Amniotic stem cell (primary cell): ENCODE results near the gene RIMS3.
"Not testable (repeated sequence)": the region's sequence is repeated elsewhere in the genome, so short reads cannot be mapped to it uniquely, and the experiment has no call there.

Source experiments
- DNase-seq: peaks from one replicate; lab custom pipeline; 2025; lab: John Stamatoyannopoulos, UW

RIMS3 gene

GRCh38 chr1:40630488-40631223, 34.8 kb downstream of the RIMS3 start:
- DNase-seq: no peak

DNA sequence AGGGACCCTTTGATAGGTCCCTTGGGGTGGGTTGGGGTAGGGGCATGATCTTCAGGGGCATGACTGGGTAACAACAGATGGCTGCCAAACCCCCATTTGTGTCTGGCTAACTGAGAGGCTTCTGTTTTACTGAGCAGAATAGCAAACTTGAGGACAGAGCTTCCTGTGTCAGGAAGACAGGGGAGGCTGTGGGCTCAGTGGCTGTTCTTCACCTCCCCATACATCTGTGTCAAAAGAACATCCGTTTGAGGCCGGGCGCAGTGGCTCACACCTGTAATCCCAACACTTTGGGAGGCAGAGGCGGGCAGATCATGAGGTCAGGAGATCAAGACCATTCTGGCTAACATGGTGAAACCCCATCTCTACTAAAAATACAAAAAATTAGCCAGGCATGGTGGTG, 35.9 kb downstream of the RIMS3 start:
- DNase-seq: not testable (repeated sequence)

DNA sequence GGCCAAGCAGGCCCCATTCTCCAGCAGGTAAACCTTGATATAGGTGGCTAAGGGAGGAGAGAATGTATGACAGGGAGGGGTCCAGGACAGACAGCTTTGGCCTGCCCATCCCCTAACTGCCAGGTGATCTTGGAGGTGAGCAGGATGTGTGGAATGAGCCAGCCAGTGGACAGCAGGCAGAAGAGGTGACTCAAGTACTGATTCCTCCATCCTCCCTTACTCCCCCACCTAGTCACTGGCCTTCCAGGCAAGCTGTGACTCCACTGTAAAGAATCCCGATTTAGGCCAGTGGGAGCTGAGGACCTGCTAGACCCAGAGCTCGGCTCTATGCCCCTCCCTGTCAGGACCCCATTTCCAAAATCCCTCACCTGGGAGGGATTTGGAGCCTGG, 36.6 kb downstream of the RIMS3 start:
- DNase-seq: no peak

DNA sequence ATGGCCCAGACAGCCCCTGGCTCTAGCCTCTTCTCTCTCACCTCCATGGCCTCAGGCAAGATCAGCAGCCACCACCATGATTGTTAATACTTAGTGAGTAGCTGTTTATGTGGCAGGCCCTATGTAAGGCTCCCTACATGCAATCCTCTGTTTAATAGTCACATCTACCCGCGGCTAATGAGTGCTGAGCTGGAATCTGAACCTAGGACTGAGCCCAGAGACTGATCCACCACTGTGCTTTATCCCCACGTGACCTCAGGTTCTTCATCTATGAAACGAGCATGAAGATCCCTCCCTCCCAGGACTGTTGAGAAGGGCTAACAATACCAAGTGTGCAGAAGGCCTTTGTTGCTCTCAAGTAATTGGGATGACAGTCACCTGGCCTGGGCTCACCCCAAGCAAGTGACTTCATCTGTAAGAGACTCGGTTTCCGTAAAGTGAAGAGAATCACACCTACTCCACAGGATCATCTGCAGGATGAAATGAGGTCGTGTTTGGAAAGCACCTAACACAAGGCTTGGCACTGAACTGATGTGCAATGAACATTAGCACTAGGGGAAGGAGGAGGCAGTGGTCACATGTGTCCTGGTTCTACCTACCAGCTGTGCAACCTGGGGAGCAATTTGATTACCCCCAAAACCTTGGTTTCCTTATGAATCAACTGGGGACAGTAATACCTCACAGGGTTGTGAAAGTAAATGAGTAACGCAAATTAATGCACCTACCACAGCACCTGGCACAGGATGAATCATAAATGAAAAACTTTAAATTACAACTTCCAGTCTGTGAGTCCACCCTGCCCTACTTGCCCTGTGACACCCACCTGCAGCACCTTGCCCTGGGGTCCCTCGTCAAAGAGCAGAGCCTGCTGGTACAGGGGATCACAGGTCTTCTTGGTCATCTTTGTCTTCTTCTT, 37.2 kb downstream of the RIMS3 start:
- no peak for DNase-seq

- DNase-seq: no peak
Observed at GRCh38 chr1:40626383-40626770, 39.1 kb downstream of the RIMS3 start.

DNA sequence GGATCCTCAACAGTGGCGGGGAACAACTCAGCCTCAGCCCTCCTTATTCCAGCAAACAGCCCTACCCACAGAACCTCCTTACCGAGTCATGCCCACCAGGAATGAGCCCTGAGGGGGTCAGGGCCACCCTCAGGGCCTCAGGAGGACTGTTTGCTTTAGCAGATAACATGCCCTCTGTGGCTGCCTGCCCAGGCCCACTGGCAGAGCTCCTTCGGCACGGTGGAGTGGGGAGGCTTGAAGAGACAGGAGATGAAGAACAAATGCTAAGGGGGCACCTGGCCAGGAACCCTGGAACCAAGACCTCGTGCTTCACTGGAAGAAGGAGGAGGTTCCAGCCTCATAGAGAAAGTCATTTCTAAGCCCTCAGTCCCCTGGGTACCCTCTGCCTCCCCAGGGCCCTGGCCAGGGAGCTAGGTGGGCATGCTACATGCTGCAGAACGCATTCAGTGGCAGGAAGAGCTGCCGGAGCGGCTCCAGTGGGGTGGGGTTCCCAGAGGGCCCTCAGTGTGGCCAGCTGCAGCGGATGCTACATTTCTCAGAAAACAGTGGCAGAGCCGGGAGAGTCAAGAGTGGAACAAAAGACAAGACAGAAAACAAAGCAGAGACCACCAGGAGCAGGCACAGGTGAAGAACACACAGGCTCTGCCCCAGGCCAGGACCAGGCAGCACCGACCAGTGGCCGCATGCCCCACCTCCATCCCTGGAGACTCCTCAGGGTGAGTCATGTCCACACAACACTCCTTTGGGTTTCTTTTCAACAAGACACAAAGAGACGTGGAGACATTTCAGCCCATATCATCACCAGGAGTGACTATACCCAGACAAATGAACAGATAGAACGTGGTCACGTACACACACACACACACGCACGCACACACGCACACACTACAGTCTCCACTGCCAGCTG, 39.8 kb downstream of the RIMS3 start:
- DNase-seq: no peak

GRCh38 chr1:40625076-40625475, 40.4 kb downstream of the RIMS3 start:
- no peak for DNase-seq

GRCh38 chr1:40622936-40623629, 42.4 kb downstream of the RIMS3 start:
- no peak for DNase-seq

DNA sequence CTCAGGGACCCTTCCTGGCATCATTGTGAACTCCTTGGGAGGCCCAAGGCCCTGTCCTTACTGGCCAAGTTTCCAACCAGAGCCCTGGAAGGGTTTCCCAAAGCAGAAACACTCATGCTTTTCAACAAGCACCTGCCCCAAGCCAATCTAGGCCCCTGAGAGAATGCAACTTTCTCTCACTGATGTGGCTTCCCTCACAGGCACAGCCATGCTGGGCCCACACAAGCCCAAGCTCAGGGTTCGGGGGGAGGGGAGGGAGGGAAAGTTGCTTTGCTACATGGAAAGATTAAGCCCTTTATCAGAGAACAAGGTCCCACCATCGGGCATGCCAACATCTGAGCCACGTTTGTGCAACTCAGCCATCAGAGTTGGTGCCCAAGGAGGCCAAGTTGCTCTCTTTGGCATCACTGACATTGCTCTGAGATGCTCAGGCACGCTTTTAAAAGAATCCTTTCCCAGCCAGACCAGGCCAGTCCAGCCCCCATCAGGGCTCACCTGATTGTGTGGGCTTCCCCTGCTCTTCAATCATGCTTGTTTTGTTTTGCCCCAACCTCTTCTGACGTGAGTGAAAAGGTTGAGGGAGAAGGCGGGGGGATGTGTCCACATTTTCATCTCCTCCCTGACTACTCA, 43.5 kb downstream of the RIMS3 start:
- no peak for DNase-seq

DNA sequence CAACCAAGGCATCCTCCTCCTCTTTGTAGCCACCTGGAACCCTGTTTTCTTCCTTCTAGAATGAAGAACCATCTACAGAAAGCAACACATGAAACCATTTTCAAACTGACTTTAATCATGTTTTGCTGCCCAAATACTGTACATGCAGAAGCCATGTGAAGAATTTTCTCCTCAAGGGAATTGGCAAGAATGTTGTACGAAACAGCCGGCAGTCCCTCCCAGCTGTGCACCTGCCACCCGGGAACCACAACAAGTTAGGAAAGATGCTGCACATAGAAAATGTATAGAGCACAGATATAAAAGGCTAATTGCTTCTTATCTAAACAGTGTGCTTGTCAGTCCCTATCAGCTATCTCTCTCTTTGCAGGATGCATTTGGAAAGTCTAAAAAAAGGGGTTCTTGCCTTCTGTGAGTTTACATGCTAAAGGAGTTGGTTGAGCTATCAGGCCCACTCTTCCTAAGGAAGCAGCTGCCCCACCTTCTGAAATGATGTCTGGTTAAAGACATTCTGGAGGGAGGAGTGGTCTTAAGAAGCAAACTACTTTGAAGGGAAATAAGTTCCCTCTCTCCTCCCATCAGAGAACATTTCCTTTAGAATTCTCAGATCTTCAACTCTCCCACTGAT, 44.8 kb downstream of the RIMS3 start:
- DNase-seq: no peak

DNA sequence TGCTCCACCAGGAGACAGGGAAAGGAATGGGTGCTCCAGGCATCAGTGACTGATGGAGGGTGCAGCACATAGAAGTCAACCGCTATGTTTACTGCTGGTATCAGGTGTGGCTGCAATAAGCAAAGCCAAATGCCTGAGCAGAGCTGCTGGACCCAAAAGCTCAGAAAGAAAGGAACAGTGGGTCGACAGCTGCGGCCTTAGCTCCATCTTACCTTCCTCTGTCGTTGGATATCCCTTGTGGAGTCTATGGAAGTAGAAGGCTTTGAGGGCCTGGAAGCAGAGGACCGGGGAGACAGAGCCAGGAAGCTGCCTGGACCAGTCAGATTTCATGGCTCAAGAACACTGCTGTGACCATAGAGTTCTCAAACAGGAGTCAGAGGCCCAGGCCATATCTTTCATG, 45.3 kb downstream of the RIMS3 start:
- DNase-seq: no peak

DNA sequence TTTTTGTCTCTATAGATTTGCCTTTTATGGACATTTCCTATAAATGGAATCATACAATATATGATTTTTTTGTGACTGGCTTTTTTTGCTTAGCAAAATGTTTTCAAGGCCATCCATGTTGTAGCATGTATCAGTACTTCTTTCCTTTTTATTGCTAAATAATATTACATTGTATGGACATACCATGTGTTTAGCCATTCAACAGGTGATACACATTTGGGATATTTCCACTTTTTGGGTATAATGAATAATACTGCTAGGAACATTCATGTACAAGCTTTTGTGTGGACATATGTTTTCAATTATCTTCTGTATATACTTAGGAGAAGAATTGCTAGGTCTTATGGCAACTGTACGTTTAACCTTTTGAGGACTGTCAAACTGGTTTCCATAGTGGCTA, 47.4 kb downstream of the RIMS3 start:
- no peak for DNase-seq

DNA sequence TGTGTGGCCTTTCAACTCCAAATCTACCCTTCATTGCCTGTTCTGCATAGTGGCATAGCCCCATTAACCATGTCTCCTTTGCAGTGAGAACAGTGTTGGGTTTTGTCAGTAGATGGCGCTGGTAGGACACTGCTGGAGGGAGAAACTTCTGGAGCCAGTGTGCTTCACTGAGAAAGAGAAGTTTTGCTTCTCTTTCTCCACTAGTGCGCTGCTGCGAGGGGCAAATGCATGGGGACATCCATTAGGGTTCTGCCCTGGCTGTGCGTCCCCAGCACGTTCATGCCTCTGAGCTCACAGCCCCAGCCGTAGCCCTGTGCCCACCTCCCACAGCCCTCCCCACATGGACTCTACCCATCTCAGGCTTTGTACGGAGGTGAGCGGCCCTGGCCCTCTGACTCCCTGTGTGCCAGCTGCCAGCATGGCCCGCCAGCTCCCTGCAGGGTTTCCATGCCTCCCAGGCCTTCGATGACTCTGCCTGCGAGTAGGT, 53.1 kb downstream of the RIMS3 start:
- no peak for DNase-seq

- DNase-seq: no peak
Observed at GRCh38 chr1:40610156-40610555, 55.3 kb downstream of the RIMS3 start.

DNA sequence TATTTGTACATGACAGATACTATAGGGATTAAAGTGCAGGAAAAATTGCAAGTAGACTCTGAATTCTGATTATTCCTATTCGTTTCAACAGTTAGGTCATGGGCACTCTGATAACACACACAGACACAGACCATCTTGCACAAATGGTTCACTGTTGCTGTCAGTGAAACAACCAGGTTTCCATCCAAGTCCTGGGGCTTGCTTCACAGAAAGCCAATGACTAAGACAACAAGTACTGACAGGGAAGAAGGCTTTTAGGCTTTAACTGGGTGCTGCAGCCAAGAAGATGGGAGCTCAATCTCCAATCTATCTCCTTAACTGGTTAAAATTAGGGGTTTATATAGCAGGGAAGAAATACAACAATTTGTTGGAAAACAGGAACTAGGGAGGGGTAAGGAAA, 57.6 kb downstream of the RIMS3 start:
- no peak for DNase-seq

DNA sequence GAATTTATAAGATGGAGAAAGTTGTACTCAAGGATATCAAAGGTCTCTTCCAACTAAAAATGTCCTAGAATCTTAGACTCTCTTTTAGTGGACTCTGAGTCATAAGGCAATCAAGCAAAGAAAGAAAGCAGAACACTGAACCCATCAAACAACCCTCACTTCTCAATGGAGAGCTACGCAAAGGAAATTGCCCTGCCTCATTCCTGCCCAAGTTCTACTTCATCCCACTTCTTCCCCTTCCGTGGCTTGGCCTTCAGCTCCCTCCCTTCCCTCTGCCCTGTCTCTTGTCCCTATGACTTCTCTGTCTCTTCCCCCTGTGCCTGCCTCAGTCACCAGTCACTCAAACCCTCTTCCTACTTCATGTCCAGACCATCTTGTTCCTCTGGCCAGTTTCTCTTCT, 58.5 kb downstream of the RIMS3 start:
- no peak for DNase-seq

DNA sequence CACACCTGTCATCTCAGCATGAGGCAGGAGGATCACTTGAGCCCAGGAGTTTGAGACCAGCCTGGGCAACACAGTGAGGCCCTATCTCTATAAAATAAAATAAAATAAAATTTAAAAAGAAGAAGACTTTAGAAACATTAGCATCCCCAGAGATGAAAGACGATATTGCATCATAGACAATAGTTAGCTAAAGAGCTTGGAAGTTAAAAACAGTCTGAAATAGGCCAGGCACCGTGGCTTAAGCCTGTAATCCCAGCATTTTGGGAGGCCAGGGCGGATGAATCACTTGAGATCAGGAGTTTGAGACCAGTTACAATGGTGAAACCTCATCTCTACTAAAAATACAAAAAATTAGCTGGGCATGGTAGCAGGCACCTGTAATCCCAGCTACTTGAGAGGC, 59.3 kb downstream of the RIMS3 start:
- DNase-seq: no peak

DNA sequence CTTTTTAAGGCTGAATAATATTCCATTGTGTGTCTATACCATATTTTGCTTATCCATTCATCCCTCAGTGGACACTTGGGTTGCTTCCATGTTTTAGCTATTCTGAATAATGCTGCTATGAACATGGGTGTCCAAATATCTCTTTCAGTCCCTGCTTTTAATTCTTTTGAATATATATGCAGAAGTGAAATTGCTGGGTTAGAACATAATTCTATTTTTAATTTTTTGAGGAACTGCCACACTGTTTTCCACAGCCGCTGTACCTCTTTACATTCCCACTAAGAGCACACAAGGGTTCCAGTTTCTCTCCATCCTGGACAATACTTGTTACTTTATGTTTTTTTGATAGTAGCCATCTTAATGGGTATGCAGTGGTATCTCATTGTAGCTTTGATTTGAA, 65.6 kb downstream of the RIMS3 start:
- no peak for DNase-seq

DNA sequence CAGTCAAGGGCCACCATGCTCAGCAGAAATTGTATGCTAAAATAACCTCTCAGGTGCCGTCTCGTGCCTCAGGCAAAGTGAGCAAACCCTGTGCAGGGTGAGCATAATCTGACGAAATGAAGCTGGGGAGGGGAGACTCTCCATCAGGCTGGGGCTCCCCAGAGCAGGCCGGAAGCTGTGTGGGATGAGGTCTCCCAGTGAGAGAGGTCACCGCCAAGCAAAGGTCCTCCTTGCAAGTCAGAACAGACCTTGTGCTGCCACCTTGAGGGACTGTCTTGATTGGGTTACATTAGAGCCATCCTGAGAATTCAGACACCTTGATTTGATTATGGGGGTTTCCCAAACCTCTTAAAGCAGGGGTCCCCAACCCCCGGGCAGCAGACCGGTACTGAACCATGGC, 69.9 kb downstream of the RIMS3 start:
- DNase-seq: no peak

DNA sequence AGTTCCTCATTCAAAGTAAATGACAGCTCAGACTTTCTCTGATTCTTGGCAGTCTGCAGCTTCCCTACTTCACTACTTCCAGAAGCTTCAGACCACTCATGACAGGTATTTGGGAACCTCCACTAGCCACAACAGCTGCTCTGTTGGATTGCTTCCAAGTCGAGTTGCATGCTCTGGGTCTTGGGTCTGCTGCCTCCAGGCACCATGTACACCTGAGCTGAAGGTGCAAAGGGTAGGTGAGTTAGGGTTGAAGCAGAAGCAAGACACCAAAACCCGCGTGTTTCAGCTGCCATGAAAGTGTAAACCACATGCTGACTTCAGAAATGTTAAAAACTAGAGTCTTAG, 71.3 kb downstream of the RIMS3 start:
- DNase-seq: no peak
